AG04450 (cell line): ENCODE data around the gene C20orf141. TPM values are rescaled to one million over a fixed set of nuclear protein-coding genes. Genes with fewer than 3 reads are reported as not detected.
"Not testable (repeated sequence)": the region's sequence is repeated elsewhere in the genome, so short reads cannot be mapped to it uniquely, and the experiment has no call there.

Experiments
- CTCF ChIA-PET: fragments of 300-600, 350-600 bp; formaldehyde crosslinking; extraction: SDS; loops from one replicate; lab custom pipeline; 2022; ENCODE audit warnings: antibody characterized with exemption, inconsistent platforms; lab: Charles Lee
- POLR2A ChIA-PET: fragments of 350-600 bp; formaldehyde crosslinking; extraction: SDS; loops from one replicate; lab custom pipeline; 2021; ENCODE audit warnings: antibody characterized with exemption, inconsistent platforms; lab: Yijun Ruan, JAX
- DNase-seq: peaks from one replicate; pipeline ENCODE4 v3.0.0-alpha.2; 2011; ENCODE audit warnings: low read depth, low spot score
- H3K27ac ChIP-seq: one replicate; pipeline ENCODE4 v1.5.1; 2012; ENCODE audit warnings: low read depth, low read length, control low read depth
- H3K27me3 ChIP-seq: one replicate; pipeline ENCODE4 v1.6.0; 2012; ENCODE audit warnings: low read length; ENCODE audit not compliant: control insufficient read depth, insufficient read depth
- H3K4me3 ChIP-seq: 2 replicates; pipeline ENCODE4 v1.5.1; 2011; ENCODE audit warnings: mild to moderate bottlenecking, low read depth, low read length, control low read depth
- H3K9me3 ChIP-seq: 2 replicates; pipeline ENCODE4 v1.5.1; 2012; ENCODE audit warnings: low read length; ENCODE audit not compliant: control insufficient read depth, insufficient read depth
- CTCF ChIP-seq: IDR thresholded peaks from 2 replicates; pipeline ENCODE4 v1.5.1; 2011; ENCODE audit warnings: low read depth, low read length, control low read depth, inconsistent platforms
- polyA minus RNA-seq: library from RNA; depleted of rRNA, polyadenylated mRNA; stranded (reverse); fragments of >200 nt; gene quantifications from 2 replicates; pipeline ENCODE4 v1.2.3, GENCODE V29; 2011; rRNA and poly(A)+ RNA removed
- polyA plus RNA-seq: library from polyadenylated mRNA; depleted of rRNA; stranded (reverse); fragments of >200 nt; gene quantifications from 2 replicates; pipeline ENCODE4 v1.2.3, GENCODE V29; 2011; rRNA removed

C20orf141 gene
- polyA plus RNA-seq (not detected in 2 replicates), polyA minus RNA-seq (0.46 TPM in 1 of 2 replicates, not detected in the other)

GRCh38 chr20:2814587-2815051, at the start of gene C20orf141:
C20orf141 (plus strand) TSS chr20:2814987; CDS start chr20:2815185, 198 bp downstream.
- H3K27me3 ChIP-seq: no peaks in the 10 kb centered on the region
- TF ChIP-seq CTCF: no peak
- DNase-seq: peak; percentile 93
- CTCF ChIA-PET: no interaction called here
- POLR2A ChIA-PET: no interaction called here
- no peak within 1 kb of the TSS for H3K4me3 ChIP-seq
- H3K27ac ChIP-seq: peak within 1 kb of the TSS; percentile 88
- peaks cover 1% of the 10 kb centered on the region for H3K9me3 ChIP-seq

- Histone ChIP-seq H3K27me3 (peaks cover 17% of the 10 kb centered on the region), H3K9me3 (no peaks in the 10 kb centered on the region), H3K27ac (no peak overlapping the region), H3K4me3 (no peak overlapping the region)
- POLR2A ChIA-PET: no interaction called here
- CTCF ChIA-PET: interaction anchor here (0.6 to 2.0 kb wide), 3 partner anchors 22 to 233 kb away, joined by 5 to 8 read pairs (median 5); no protein-coding TSS in a partner anchor
- no peak for TF ChIP-seq CTCF
- no peak for DNase-seq
Measured at GRCh38 chr20:2767768-2768631, 46.8 kb upstream of the C20orf141 start.

GRCh38 chr20:2768632-2769015, 46.2 kb upstream of the C20orf141 start:
- DNase-seq: no peak
- H3K9me3 ChIP-seq: no peaks in the 10 kb centered on the region
- ChIA-PET POLR2A (no interaction called here), CTCF (interaction anchor here (1.6 kb wide), 1 partner anchor 84 kb away, joined by 5 read pairs; no protein-coding TSS in a partner anchor)
- no peak overlapping the region for H3K4me3 ChIP-seq
- no peak overlapping the region for H3K27ac ChIP-seq
- peaks cover 11% of the 10 kb centered on the region for H3K27me3 ChIP-seq
- TF ChIP-seq CTCF: no peak

- H3K27me3 ChIP-seq: peaks cover 11% of the 10 kb centered on the region
- DNase-seq, POLR2A ChIA-PET, H3K4me3 ChIP-seq, CTCF ChIA-PET, H3K27ac ChIP-seq, H3K9me3 ChIP-seq: not testable (repeated sequence)
Measured at GRCh38 chr20:2770091-2770490, 44.7 kb upstream of the C20orf141 start.

- no peak overlapping the region for H3K27ac ChIP-seq
- peaks cover 16% of the 10 kb centered on the region for H3K27me3 ChIP-seq
- no peak for DNase-seq
- ChIA-PET CTCF (interaction anchor here (0.5 kb wide), 1 partner anchor 1206 kb away, joined by 3 read pairs; no protein-coding TSS in a partner anchor), POLR2A (no interaction called here)
- H3K4me3 ChIP-seq: no peak overlapping the region
- H3K9me3 ChIP-seq: peaks cover 4% of the 10 kb centered on the region
- TF ChIP-seq CTCF: no peak
Measured at GRCh38 chr20:2771631-2772080, 43.1 kb upstream of the C20orf141 start.
